A673 (cell line): ENCODE data around the gene HOXA13. TPM values are rescaled to one million over a fixed set of nuclear protein-coding genes. Genes with fewer than 3 reads are reported as not detected.

Experiments used
- BruUV-seq: library from RNA; stranded (reverse); fragments of 400-500 nt; replicated peaks from 2 replicates; lab custom pipeline; 2021; lab: Mats Ljungman, UMichigan
- CTCF ChIA-PET: fragments of 300-600 bp; sonication (Branson Sonifier 250); formaldehyde crosslinking; loops from one replicate; lab custom pipeline; 2022; ENCODE audit warnings: antibody characterized with exemption; lab: Charles Lee
- POLR2A ChIA-PET: fragments of 300-600 bp; sonication (Branson Sonifier 250); formaldehyde crosslinking; loops from one replicate; lab custom pipeline; 2022; ENCODE audit warnings: antibody characterized with exemption; ENCODE audit not compliant: low non-redundant PET; lab: Charles Lee
- DNase-seq: peaks from one replicate; pipeline ENCODE4 v3.0.0-alpha.2; 2015; ENCODE audit warnings: low spot score
- H3K27ac ChIP-seq: fragments of 200-600 bp; sonication (generic); 2 replicates; pipeline ENCODE4 v1.5.1; 2016; ENCODE audit warnings: mixed run types, low read depth, mild to moderate bottlenecking, mixed read lengths, antibody characterized with exemption, low read length; ENCODE audit not compliant: poor library complexity, severe bottlenecking
- H3K27me3 ChIP-seq: fragments of 200-600 bp; sonication (generic); replicated peaks from 2 replicates; pipeline ENCODE4 v1.6.1; 2017; ENCODE audit warnings: mixed run types, low read depth, mild to moderate bottlenecking, mixed read lengths, antibody characterized with exemption, low read length; ENCODE audit not compliant: insufficient read depth, poor library complexity
- H3K36me3 ChIP-seq: fragments of 200-600 bp; sonication (generic); 2 replicates; pipeline ENCODE4 v1.6.1; 2016; ENCODE audit warnings: mixed run types, mild to moderate bottlenecking, mixed read lengths, antibody characterized with exemption, low read length; ENCODE audit not compliant: insufficient read depth, poor library complexity, severe bottlenecking
- H3K4me1 ChIP-seq: fragments of 200-600 bp; sonication (generic); 2 replicates; pipeline ENCODE4 v1.6.1; 2017; ENCODE audit warnings: mixed run types, mild to moderate bottlenecking, mixed read lengths, antibody characterized with exemption, low read length; ENCODE audit not compliant: insufficient read depth, poor library complexity, severe bottlenecking
- H3K4me3 ChIP-seq: fragments of 200-600 bp; sonication (generic); 2 replicates; pipeline ENCODE4 v1.5.1; 2016; ENCODE audit warnings: low read depth, mixed run types, mild to moderate bottlenecking, mixed read lengths, low read length; ENCODE audit not compliant: poor library complexity, severe bottlenecking
- H3K9me3 ChIP-seq: fragments of 200-600 bp; sonication (generic); 2 replicates; pipeline ENCODE4 v1.6.1; 2016; ENCODE audit warnings: mixed run types, low read depth, mild to moderate bottlenecking, mixed read lengths, antibody characterized with exemption, low read length; ENCODE audit not compliant: poor library complexity, severe bottlenecking
- CTCF ChIP-seq: fragments of 300-800, 200-600 bp; sonication (generic); conservative IDR thresholded peaks from 2 replicates; pipeline ENCODE4 v1.5.1; 2017; ENCODE audit warnings: low read depth, mild to moderate bottlenecking, antibody characterized with exemption, low read length, moderate library complexity, mixed read lengths
- EZH2 ChIP-seq: fragments of 200-600 bp; sonication (generic); IDR thresholded peaks from 2 replicates; pipeline ENCODE4 v1.6.1; 2017; ENCODE audit warnings: borderline replicate concordance, low read depth, mild to moderate bottlenecking, mixed read lengths, antibody characterized with exemption, low read length; ENCODE audit not compliant: poor library complexity, severe bottlenecking
- intact Hi-C: fragments of 100-400 bp; cut with micrococcal nuclease; formaldehyde crosslinking; loops from one replicate; pipeline ENCODE4 v1.10.0; 2022; ENCODE audit not compliant: unreplicated experiment
- total RNA-seq: library from RNA; stranded (reverse); gene quantifications from 2 replicates; pipeline ENCODE4 v1.2.3, GENCODE V29; 2021

HOXA13 gene
- total RNA-seq, 1 experiment from 2014 or later, result not detected

DNA sequence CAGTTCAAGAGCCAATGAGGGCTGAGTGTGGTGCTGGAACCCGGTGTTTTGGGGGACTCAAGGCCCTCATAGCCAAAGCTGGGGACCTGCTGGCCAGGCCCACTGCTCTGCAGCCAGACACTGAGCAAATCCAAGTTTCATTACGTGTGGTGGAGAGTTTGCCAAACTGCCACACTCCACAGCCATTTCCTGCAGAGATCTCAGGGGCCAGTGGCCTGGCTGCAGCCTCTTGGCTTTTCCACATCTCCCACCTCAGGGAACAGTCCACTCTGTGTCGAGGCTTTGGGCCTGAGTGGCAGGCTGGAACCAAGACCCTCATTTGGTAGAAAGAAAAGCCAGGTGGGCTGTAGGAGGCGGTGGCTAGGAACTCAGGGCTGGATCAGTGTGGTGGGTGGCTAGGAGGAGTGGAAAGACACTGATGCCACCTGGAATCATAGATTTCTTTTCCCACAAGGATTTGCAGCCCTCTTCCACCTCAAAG is 18.1 kb downstream of the HOXA13 start:
- Histone ChIP-seq H3K27me3 (peaks cover 98% of the 10 kb centered on the region), H3K36me3 (no peaks in the 10 kb centered on the region), H3K27ac (no peak overlapping the region), H3K4me1 (no peaks in the 10 kb centered on the region), H3K4me3 (no peak overlapping the region), H3K9me3 (no peaks in the 10 kb centered on the region)
- ChIA-PET POLR2A (no interaction called here), CTCF (no interaction called here)
- TF ChIP-seq EZH2 (no peak), CTCF (no peak)
- DNase-seq, result no peak
- intact Hi-C loops, result no loop called here
- BruUV-seq, result no TSS peak

- no peak for DNase-seq
- CTCF ChIA-PET, result interaction anchor here (0.6 to 0.7 kb wide), 2 partner anchors 16 to 504 kb away, joined by 4 to 9 read pairs; no protein-coding TSS in a partner anchor
- POLR2A ChIA-PET, result no interaction called here
- H3K27me3 ChIP-seq, result peaks cover 95% of the 10 kb centered on the region
- no peak overlapping the region for H3K4me3 ChIP-seq
- no peaks in the 10 kb centered on the region for H3K4me1 ChIP-seq
- no peaks in the 10 kb centered on the region for H3K36me3 ChIP-seq
- intact Hi-C loops, result no loop called here
- H3K27ac ChIP-seq, result no peak overlapping the region
- no peak for TF ChIP-seq CTCF
- no peak for TF ChIP-seq EZH2
- no peaks in the 10 kb centered on the region for H3K9me3 ChIP-seq
- BruUV-seq, result no TSS peak
Measured at GRCh38 chr7:27180431-27181420, 19.2 kb downstream of the HOXA13 start.

DNA sequence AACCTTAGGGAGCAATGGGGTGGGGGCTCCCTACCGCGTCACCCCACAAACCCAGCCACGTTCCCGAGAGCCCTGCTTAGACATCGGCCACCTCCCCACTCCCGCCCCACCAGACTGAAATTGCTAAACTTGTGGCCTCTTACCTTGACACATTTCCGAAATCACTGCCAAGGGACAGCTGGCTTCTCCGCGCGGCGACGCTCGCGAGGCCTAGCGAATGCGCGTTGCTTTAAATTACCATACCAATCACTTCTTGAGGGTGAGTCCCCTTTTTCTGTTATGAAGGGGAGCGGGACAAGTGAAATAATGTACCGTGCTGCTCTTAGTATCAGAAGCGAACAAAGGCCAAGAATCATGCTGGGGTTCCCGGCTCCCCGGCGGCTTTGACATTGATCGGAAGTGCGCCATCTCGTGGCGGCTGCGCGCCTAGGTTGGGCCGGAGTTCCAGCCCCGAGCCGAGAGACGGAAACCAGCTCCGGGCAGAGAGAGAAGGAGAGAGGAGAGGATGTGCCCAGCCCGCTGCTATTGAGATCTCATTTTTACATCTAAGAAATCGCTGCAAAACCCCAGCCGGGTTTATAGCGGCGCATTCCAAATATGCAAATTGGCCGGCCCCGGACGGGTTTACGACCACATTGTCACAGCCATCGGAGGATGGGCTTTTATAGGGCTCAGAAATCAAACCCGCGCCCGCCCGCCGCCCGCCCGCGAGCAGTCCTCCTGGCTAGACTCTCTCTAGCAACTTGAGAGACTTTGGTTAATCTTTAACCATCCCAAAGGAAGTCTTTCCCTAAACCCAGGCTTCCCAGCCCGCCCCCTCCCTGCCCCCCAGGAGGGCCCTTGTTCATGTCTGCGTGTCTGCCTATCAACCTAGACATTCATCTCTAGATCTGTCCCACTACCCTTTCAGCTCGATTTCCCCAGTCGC is 20.1 kb downstream of the HOXA13 start:
- H3K9me3 ChIP-seq, result no peaks in the 10 kb centered on the region
- ChIA-PET POLR2A (no interaction called here), CTCF (interaction anchor here (0.6 to 0.7 kb wide), 2 partner anchors 17 to 503 kb away, joined by 4 to 9 read pairs; no protein-coding TSS in a partner anchor)
- peaks cover 95% of the 10 kb centered on the region for H3K27me3 ChIP-seq
- H3K36me3 ChIP-seq, result no peaks in the 10 kb centered on the region
- peak; percentile 72 for DNase-seq
- no peak overlapping the region for H3K27ac ChIP-seq
- no peaks in the 10 kb centered on the region for H3K4me1 ChIP-seq
- H3K4me3 ChIP-seq, result peak overlapping the region; percentile 27
- BruUV-seq, result no TSS peak
- intact Hi-C loops, result no loop called here
- peak; percentile 94 for TF ChIP-seq CTCF
- TF ChIP-seq EZH2, result no peak
